Neural cell (in vitro differentiated cells): ENCODE results near the gene PRRT4. TPM values are rescaled to one million over a fixed set of nuclear protein-coding genes. Genes with fewer than 3 reads are reported as not detected.

Experiments used
- H2AFZ ChIP-seq: fragments of 200-600, 300-800 bp; sonication (generic), shearing (Covaris generic); 2 replicates; pipeline ENCODE4 v1.6.0; 2014; ENCODE audit warnings: low read depth, mild to moderate bottlenecking, antibody characterized with exemption, low read length, moderate library complexity
- H3F3A ChIP-seq: fragments of 200-600 bp; shearing (Covaris generic); 2 replicates; pipeline ENCODE4 v1.6.1; 2016; ENCODE audit warnings: mild to moderate bottlenecking, moderate library complexity, mixed read lengths, antibody characterized with exemption, low read length; ENCODE audit not compliant: insufficient read depth, poor library complexity, severe bottlenecking
- H3K27ac ChIP-seq: fragments of 200-600, 300-800 bp; sonication (generic), shearing (Covaris generic); 2 replicates; pipeline ENCODE4 v1.5.1; 2014; ENCODE audit warnings: mild to moderate bottlenecking, low read length, moderate library complexity
- H3K27me3 ChIP-seq: fragments of 300-800, 200-600 bp; sonication (generic), shearing (Covaris generic); 2 replicates; pipeline ENCODE4 v1.6.0; 2014; ENCODE audit warnings: mild to moderate bottlenecking, low read depth, low read length, moderate library complexity; ENCODE audit not compliant: insufficient read depth
- H3K36me3 ChIP-seq: fragments of 300-800, 200-600 bp; sonication (generic), shearing (Covaris generic); 2 replicates; pipeline ENCODE4 v1.5.1; 2014; ENCODE audit warnings: mild to moderate bottlenecking, antibody characterized with exemption, low read length, moderate library complexity; ENCODE audit not compliant: insufficient read depth
- H3K4me2 ChIP-seq: fragments of 300-800, 200-600 bp; sonication (generic), shearing (Covaris generic); 2 replicates; pipeline ENCODE4 v1.6.0; 2014; ENCODE audit warnings: mild to moderate bottlenecking, low read length
- H3K4me3 ChIP-seq: fragments of 300-800, 200-600 bp; sonication (generic), shearing (Covaris generic); 2 replicates; pipeline ENCODE4 v1.5.1; 2014; ENCODE audit warnings: mild to moderate bottlenecking, low read length, moderate library complexity
- H3K79me2 ChIP-seq: fragments of 200-600 bp; shearing (Covaris generic); replicated peaks from 2 replicates; pipeline ENCODE4 v1.6.0; 2014; ENCODE audit warnings: mild to moderate bottlenecking, low read length, moderate library complexity; ENCODE audit not compliant: insufficient read depth
- H3K9ac ChIP-seq: fragments of 300-800, 200-600 bp; sonication (generic), shearing (Covaris generic); 2 replicates; pipeline ENCODE4 v1.6.1; 2016; ENCODE audit warnings: mild to moderate bottlenecking, low read length, mixed read lengths
- H3K9me2 ChIP-seq: fragments of 200-600 bp; shearing (Covaris generic); 2 replicates; pipeline ENCODE4 v1.6.1; 2016; ENCODE audit warnings: mild to moderate bottlenecking, low read length, mixed read lengths; ENCODE audit not compliant: insufficient read depth
- H3K9me3 ChIP-seq: fragments of 200-600, 300-800 bp; sonication (generic), shearing (Covaris generic); 2 replicates; pipeline ENCODE4 v1.6.1; 2016; ENCODE audit warnings: mild to moderate bottlenecking, mixed run types, low read length, moderate library complexity, mixed read lengths
- H4K20me1 ChIP-seq: fragments of 200-600 bp; shearing (Covaris generic); 2 replicates; pipeline ENCODE4 v1.6.1; 2016; ENCODE audit warnings: mild to moderate bottlenecking, mixed run types; ENCODE audit not compliant: insufficient read depth
- MXI1 ChIP-seq: fragments of 450-650 bp; conservative IDR thresholded peaks from 2 replicates; pipeline ENCODE4 v1.6.1; 2014; ENCODE audit warnings: antibody characterized with exemption, mild to moderate bottlenecking; ENCODE audit not compliant: poor library complexity, severe bottlenecking
- POLR2AphosphoS5 ChIP-seq: IDR thresholded peaks from 2 replicates; pipeline ENCODE4 v1.6.1; 2012
- TAF1 ChIP-seq: IDR thresholded peaks from 2 replicates; pipeline ENCODE4 v1.6.1; 2012; ENCODE audit warnings: low read depth
- polyA plus RNA-seq: library from polyadenylated mRNA; depleted of rRNA; stranded (reverse); fragments of >200 nt; gene quantifications from 2 replicates; pipeline ENCODE4 v1.2.3, GENCODE V29; 2014
- small RNA-seq, 3 experiments: library from RNA; depleted of rRNA; stranded (forward); fragments of <200 nt; gene quantifications; one replicate each; pipeline ENCODE3, GENCODE V24; 2012
- TF ChIP-seq, protein P1 (sequence below): fragments of 450-650 bp; IDR thresholded peaks from 2 replicates; pipeline ENCODE4 v1.5.1; 2014; ENCODE audit warnings: antibody characterized with exemption, mild to moderate bottlenecking, moderate library complexity; ENCODE audit not compliant: poor library complexity, severe bottlenecking

PRRT4 gene
- polyA plus RNA-seq, 1 donor from 2014 or later, result 32.5 TPM

- no peaks in the 10 kb centered on the region for H3K79me2 ChIP-seq
- H4K20me1 ChIP-seq, result no peaks in the 10 kb centered on the region
- no peak overlapping the region for H3K9ac ChIP-seq
- H3K27me3 ChIP-seq, result no peaks in the 10 kb centered on the region
- H3K27ac ChIP-seq, result no peak overlapping the region
- no peak overlapping the region for H3K4me2 ChIP-seq
- H3K4me3 ChIP-seq, result no peak overlapping the region
- H3F3A ChIP-seq, result no peaks in the 10 kb centered on the region
- H3K9me3 ChIP-seq, result no peaks in the 10 kb centered on the region
- no peaks in the 10 kb centered on the region for H3K36me3 ChIP-seq
- no peak for TF ChIP-seq TAF1
- TF ChIP-seq POLR2AphosphoS5, result no peak
- TF ChIP-seq, protein P1, sequence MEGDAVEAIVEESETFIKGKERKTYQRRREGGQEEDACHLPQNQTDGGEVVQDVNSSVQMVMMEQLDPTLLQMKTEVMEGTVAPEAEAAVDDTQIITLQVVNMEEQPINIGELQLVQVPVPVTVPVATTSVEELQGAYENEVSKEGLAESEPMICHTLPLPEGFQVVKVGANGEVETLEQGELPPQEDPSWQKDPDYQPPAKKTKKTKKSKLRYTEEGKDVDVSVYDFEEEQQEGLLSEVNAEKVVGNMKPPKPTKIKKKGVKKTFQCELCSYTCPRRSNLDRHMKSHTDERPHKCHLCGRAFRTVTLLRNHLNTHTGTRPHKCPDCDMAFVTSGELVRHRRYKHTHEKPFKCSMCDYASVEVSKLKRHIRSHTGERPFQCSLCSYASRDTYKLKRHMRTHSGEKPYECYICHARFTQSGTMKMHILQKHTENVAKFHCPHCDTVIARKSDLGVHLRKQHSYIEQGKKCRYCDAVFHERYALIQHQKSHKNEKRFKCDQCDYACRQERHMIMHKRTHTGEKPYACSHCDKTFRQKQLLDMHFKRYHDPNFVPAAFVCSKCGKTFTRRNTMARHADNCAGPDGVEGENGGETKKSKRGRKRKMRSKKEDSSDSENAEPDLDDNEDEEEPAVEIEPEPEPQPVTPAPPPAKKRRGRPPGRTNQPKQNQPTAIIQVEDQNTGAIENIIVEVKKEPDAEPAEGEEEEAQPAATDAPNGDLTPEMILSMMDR, result no peak
- no peak for TF ChIP-seq MXI1
- no peaks in the 10 kb centered on the region for H3K9me2 ChIP-seq
- H2AFZ ChIP-seq, result no peak overlapping the region
Observed at GRCh38 chr7:128302139-128302538, 59.4 kb downstream of the PRRT4 start.

Small RNA genes lying within 50 kb of the gene (small RNA-seq; reads per million reads assigned to genes)
- 0 reads per million in 3 experiments for gene RNU7-27P

Other genes starting within 250 kb of the PRRT4 start
- gene LEP, start 120.4 kb downstream of the PRRT4 start, polyA plus RNA-seq, result not detected in 2 replicates
- gene RBM28, start 17.8 kb downstream of the PRRT4 start, polyA plus RNA-seq, result 18.9 and 33.8 TPM in 2 replicates
- 49.5 and 49.7 TPM in 2 replicates for gene IMPDH1, start 48.3 kb upstream of the PRRT4 start, polyA plus RNA-seq
- 16.6 and 26.0 TPM in 2 replicates for gene HILPDA, start 94.2 kb upstream of the PRRT4 start, polyA plus RNA-seq
- gene METTL2B, start 115.1 kb upstream of the PRRT4 start, polyA plus RNA-seq, result 43.0 and 45.5 TPM in 2 replicates